Parathyroid adenoma (tissue), 2 donors: ENCODE results near the gene PRKCA.

Experiments
- H2AFZ ChIP-seq: fragments of 300-600 bp; sonication (generic); one replicate; pipeline ENCODE4 v1.7.0; 2017; ENCODE audit warnings: antibody characterized with exemption, mild to moderate bottlenecking
- H3K27ac ChIP-seq: fragments of 300-600 bp; sonication (generic); one replicate; pipeline ENCODE4 v1.7.0; 2017
- H3K27me3 ChIP-seq: fragments of 300-600 bp; sonication (generic); one replicate; pipeline ENCODE4 v1.7.0; 2017; ENCODE audit warnings: low read length; ENCODE audit not compliant: control insufficient read depth, insufficient read depth
- H3K36me3 ChIP-seq: fragments of 300-600 bp; sonication (generic); one replicate; pipeline ENCODE4 v1.7.0; 2017; ENCODE audit warnings: low read length; ENCODE audit not compliant: control insufficient read depth, insufficient read depth
- H3K4me1 ChIP-seq: fragments of 300-600 bp; sonication (generic); one replicate; pipeline ENCODE4 v1.7.0; 2017; ENCODE audit warnings: control low read depth
- H3K4me2 ChIP-seq: fragments of 300-600 bp; sonication (generic); one replicate; pipeline ENCODE4 v1.7.0; 2017; ENCODE audit warnings: low read length
- H3K4me3 ChIP-seq: fragments of 300-600 bp; sonication (generic); one replicate; pipeline ENCODE4 v1.7.0; 2017; ENCODE audit warnings: low read depth, low read length
- H3K79me2 ChIP-seq: fragments of 300-600 bp; sonication (generic); one replicate; pipeline ENCODE4 v1.7.0; 2017; ENCODE audit warnings: control low read depth
- H3K9ac ChIP-seq: fragments of 300-600 bp; sonication (generic); one replicate; pipeline ENCODE4 v1.7.0; 2017; ENCODE audit warnings: mild to moderate bottlenecking
- H3K9me3 ChIP-seq: fragments of 300-600 bp; sonication (generic); one replicate; pipeline ENCODE4 v1.7.0; 2017; ENCODE audit warnings: low read length; ENCODE audit not compliant: control insufficient read depth
- CTCF ChIP-seq: fragments of 300-600 bp; sonication (generic); IDR thresholded peaks from one replicate; pipeline ENCODE4 v1.7.0; 2017; ENCODE audit warnings: antibody characterized with exemption, mild to moderate bottlenecking
- donor health status: primary hyperparathyroidism.

Gene PRKCA

GRCh38 chr17:66839616-66840015 lies 537.2 kb downstream of the PRKCA start:
- no peak overlapping the region for H3K4me2 ChIP-seq
- no peaks in the 10 kb centered on the region for H3K79me2 ChIP-seq
- no peaks in the 10 kb centered on the region for H3K9me3 ChIP-seq
- H3K27ac ChIP-seq = no peak overlapping the region
- no peak overlapping the region for H3K9ac ChIP-seq
- no peak overlapping the region for H3K4me3 ChIP-seq
- H2AFZ ChIP-seq = no peak overlapping the region
- no peaks in the 10 kb centered on the region for H3K36me3 ChIP-seq
- no peaks in the 10 kb centered on the region for H3K27me3 ChIP-seq
- TF ChIP-seq CTCF = no peak
- no peaks in the 10 kb centered on the region for H3K4me1 ChIP-seq

- Histone ChIP-seq H3K4me2 (no peak overlapping the region), H3K9me3 (no peaks in the 10 kb centered on the region), H2AFZ (no peak overlapping the region), H3K79me2 (no peaks in the 10 kb centered on the region), H3K27ac (no peak overlapping the region), H3K36me3 (no peaks in the 10 kb centered on the region), H3K9ac (no peak overlapping the region), H3K27me3 (no peaks in the 10 kb centered on the region), H3K4me1 (no peaks in the 10 kb centered on the region), H3K4me3 (no peak overlapping the region)
- TF ChIP-seq CTCF = no peak
Measured at GRCh38 chr17:66840061-66840460, 537.6 kb downstream of the PRKCA start.

GRCh38 chr17:66841328-66841727 lies 538.9 kb downstream of the PRKCA start:
- no peaks in the 10 kb centered on the region for H3K79me2 ChIP-seq
- H3K4me3 ChIP-seq = no peak overlapping the region
- H3K4me2 ChIP-seq = no peak overlapping the region
- no peak for TF ChIP-seq CTCF
- no peak overlapping the region for H3K9ac ChIP-seq
- H3K4me1 ChIP-seq = no peaks in the 10 kb centered on the region
- H3K9me3 ChIP-seq = no peaks in the 10 kb centered on the region
- H3K27me3 ChIP-seq = no peaks in the 10 kb centered on the region
- no peak overlapping the region for H3K27ac ChIP-seq
- no peak overlapping the region for H2AFZ ChIP-seq
- no peaks in the 10 kb centered on the region for H3K36me3 ChIP-seq

GRCh38 chr17:66841744-66842143 lies 539.3 kb downstream of the PRKCA start:
- H3K9ac ChIP-seq = no peak overlapping the region
- TF ChIP-seq CTCF = no peak
- H3K4me1 ChIP-seq = no peaks in the 10 kb centered on the region
- H3K27ac ChIP-seq = no peak overlapping the region
- H3K4me3 ChIP-seq = no peak overlapping the region
- no peaks in the 10 kb centered on the region for H3K36me3 ChIP-seq
- H3K9me3 ChIP-seq = no peaks in the 10 kb centered on the region
- no peak overlapping the region for H2AFZ ChIP-seq
- no peak overlapping the region for H3K4me2 ChIP-seq
- H3K79me2 ChIP-seq = no peaks in the 10 kb centered on the region
- no peaks in the 10 kb centered on the region for H3K27me3 ChIP-seq

GRCh38 chr17:66842505-66842904 lies 540.1 kb downstream of the PRKCA start:
- Histone ChIP-seq H3K9ac (no peak overlapping the region), H3K79me2 (no peaks in the 10 kb centered on the region), H2AFZ (no peak overlapping the region), H3K27ac (no peak overlapping the region), H3K4me2 (no peak overlapping the region), H3K4me1 (no peaks in the 10 kb centered on the region), H3K4me3 (no peak overlapping the region), H3K36me3 (no peaks in the 10 kb centered on the region), H3K9me3 (no peaks in the 10 kb centered on the region), H3K27me3 (no peaks in the 10 kb centered on the region)
- no peak for TF ChIP-seq CTCF
